Measurements from ENCODE around the gene SLC35A2.
"Not testable (repeated sequence)": the region's sequence is repeated elsewhere in the genome, so short reads cannot be mapped to it uniquely, and the experiment has no call there.

SLC35A2 gene

DNA sequence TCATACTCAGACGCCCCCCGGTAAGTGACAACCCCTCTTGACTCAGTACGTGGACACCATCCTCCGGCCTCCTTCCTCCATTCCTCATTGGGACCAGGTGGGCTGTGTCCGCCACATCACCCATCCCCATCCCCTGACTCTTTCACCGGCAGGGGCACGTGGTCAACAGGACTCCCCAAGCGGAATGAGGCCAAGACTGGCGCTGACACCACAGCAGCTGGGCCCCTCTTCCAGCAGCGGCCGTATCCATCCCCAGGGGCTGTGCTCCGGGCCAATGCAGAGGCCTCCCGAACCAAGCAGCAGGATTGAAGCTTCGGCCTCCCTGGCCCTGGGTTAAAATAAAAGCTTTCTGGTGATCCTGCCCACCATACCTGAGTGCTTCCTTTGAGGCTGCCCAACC, 8.7 kb downstream of the SLC35A2 start:
- DNase-seq (ENCODE audit: low spot score), result no peak

DNA sequence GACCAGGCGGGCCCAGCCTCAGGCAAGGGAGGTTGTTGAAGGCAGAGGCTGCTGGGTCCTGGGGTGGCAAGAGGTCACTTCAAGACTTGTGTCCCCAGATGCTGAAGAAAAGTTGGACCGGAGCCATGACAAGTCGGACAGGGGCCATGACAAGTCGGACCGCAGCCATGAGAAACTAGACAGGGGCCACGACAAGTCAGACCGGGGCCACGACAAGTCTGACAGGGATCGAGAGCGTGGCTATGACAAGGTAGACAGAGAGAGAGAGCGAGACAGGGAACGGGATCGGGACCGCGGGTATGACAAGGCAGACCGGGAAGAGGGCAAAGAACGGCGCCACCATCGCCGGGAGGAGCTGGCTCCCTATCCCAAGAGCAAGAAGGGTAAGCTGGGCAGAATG, 9.3 kb downstream of the SLC35A2 start:
- DNase-seq (ENCODE audit: low spot score), result no peak

DNA sequence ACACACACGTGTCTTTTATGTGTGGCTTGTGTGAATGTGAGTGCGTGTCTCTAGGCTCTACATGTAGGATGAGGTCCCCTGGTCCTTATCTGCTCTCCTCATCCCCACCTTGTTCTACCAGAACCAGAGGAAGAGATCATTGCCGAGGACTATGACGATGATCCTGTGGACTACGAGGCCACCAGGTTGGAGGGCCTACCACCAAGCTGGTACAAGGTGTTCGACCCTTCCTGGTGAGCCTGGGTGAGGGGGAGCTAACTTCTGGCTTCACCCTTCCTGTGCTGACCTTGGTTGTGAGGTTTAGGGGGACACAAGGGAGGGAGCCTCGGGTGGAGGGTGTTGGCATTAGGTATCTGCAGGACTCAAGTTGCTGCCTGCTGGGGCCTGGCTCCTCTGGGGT, 10.4 kb downstream of the SLC35A2 start:
- no peak for DNase-seq (ENCODE audit: low spot score)

DNA sequence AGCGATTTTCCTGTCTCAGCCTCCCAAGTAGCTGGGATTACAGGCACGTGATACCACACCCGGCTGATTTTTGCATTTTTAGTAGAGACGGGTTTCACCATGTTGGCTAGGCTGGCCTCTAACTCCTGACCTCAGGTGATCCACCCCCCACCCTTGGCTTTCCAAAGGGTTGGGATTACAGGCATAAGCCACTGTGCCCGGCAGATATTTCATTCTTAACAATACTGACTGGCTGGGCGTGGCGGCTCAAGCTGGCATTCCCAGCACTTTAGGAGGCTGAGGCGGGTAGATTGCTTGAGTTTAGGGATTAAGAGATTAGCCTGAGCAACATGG, 12.4 kb downstream of the SLC35A2 start:
- DNase-seq (ENCODE audit: low spot score), result no peak

DNA sequence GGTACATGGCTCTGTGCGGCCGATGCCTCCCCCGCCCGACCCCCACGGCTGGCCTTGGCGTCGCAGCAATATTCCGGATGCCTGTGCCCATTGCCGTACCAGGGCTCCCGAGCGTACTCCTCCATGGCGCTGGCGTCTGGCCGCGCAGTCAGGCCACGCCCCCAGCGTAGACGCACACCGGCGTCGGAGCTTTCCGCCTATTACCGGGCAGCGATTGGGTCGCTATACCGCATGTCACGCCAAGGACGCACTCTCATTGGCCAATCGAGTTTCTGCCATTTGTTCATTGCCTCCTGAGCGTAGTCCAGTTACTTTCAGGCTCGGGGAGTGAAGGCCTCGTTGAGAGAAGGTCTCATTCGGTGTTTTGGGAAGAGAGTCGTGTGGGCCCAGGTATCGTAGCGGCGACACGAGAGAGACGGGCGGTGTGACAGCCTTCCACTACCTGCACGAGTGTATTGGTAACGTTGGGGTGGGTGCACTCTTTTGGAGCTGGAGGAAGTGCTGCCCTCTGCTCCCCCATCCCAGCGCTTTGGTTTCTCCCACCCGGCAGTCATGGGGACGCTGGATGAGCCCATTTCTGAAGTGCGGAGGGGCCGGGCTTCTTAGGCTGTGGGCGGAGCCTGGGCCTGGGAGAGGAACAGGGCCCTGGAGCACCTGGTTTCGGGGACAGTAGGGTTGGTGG, 13.7 kb downstream of the SLC35A2 start, which contains the start of the genes PQBP1 and TIMM17B:
Gene PQBP1, plus strand, starts transcription at position 306 of the 682 bp plus-strand sequence. CDS start 580 bp downstream, outside the sequence.
Gene TIMM17B, minus strand, starts transcription at position 144 of the 682 bp plus-strand sequence. Its CDS starts 19 bp downstream, at position 125.
- peak; percentile 93 for DNase-seq (ENCODE audit: low spot score)

DNA sequence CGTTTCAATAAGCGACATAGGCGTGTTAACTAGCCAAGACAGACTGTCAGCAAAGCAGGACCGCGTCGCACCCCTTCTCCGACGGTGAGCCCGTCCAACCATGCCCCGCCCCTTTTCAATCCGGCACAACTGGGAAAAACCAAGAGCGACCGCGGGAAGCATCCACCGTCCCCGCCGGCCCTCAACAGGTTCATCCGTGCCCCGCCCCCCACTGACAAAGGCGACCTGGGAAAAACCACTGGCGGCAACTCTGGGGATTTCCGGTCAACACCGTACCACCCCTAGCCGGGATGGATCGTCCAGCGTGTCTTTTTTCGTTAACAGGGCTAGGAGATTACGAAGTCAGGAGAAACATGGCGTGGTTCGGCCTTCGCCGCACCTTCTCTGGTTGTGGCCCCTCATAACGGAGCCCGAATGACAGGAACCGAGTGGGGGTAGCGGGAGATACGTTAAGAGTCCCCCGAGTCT, 14.3 kb downstream of the SLC35A2 start:
- peak; percentile 81 for DNase-seq (ENCODE audit: low spot score)

DNA sequence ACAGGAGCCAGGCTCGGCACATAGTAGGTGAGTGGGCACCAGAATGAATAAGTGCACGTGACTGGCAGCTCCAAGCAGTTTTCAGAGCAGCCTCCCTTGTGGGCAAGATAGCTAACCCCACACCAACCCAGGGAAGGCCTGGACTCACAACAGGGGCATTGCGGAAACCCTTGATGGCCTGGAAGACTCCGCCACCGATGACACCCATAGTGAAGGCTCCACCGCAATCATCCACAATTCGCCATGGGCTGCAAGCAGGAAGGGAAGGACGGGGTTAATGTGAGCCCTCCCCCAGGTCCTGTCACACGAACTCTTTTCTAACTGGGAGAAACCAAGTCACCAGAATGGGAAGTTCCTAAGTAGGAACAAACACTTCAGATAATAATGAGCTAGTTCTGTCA, 14.8 kb downstream of the SLC35A2 start:
- no peak for DNase-seq (ENCODE audit: low spot score)

DNA sequence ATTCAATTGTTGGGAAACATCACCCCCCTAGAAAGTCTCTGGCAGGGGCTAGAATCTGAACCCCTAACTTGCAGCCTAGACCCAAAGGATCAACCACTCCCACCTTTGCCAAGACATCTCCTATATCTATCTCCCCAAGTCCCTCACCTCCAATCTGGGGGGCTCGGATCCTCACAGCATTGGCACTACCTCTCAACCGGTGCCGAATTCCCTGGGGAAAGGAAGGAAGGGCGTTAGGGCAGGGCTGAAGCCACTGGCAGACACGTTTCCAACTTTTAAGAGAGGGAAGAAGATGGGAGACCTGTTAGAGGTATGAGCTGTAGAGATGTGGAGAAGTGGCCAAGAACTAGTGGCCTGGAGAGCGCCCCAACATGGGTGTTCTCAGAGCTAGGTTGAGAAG, 16.6 kb downstream of the SLC35A2 start:
- DNase-seq (ENCODE audit: low spot score), result no peak

DNA sequence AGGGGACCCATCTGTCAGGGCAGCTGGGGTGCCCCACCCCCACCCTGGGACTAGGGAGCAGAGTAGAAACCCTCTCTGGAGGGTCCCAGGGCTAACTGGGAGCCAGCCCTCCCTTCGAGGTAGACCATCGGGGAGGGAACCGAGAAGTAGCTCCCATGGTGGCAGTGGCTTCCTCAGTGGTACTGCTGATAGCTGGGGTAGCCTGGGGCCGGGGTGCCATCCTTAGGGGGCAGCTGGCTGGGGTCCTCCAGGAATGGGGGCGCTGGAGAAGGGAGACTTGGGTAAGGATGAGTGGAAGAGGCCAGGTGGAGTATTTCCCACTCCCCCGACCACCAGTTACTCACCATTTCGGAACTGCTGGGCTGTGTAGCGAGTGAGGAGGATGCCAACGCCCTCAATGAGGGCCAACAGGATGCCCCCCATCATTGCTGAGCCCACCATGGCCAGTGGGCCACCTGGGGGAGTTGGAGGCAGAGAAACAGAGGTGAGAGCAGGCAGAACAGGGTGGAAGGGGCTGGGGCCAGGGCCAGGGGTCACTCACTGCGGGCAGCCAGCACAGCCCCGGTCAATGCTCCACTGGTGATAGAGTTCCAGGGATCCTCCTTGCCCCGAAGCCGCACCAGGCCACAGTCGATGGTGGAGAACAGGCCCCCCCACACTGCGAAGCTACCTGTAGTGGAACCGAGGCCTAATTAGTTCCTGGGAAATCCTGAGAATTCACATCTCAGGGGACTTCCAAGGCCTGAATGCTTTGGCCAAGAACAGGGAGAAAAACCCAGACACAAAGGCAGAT, 17.7 kb downstream of the SLC35A2 start:
- no peak for DNase-seq (ENCODE audit: low spot score)

DNA sequence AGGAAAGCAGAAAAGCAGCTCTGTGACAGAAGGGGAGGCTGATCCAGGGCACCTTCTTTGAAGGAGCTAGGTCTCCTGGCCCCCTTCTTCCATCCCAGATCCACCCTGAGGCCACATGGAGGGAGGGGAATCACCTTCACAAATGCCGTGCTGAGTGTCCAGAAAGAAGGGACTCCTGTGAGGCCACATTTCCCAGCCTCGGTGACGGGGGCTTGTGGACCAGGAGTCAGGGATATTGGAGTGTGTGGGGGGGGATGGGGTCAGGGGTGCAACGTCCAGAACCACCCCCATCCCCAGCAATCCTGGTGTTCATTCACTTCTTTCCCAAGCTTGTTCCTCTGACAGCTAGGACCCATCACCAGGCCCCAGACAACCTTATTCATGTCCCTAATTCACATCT, 18.6 kb downstream of the SLC35A2 start:
- DNase-seq (ENCODE audit: low spot score), result no peak

DNA sequence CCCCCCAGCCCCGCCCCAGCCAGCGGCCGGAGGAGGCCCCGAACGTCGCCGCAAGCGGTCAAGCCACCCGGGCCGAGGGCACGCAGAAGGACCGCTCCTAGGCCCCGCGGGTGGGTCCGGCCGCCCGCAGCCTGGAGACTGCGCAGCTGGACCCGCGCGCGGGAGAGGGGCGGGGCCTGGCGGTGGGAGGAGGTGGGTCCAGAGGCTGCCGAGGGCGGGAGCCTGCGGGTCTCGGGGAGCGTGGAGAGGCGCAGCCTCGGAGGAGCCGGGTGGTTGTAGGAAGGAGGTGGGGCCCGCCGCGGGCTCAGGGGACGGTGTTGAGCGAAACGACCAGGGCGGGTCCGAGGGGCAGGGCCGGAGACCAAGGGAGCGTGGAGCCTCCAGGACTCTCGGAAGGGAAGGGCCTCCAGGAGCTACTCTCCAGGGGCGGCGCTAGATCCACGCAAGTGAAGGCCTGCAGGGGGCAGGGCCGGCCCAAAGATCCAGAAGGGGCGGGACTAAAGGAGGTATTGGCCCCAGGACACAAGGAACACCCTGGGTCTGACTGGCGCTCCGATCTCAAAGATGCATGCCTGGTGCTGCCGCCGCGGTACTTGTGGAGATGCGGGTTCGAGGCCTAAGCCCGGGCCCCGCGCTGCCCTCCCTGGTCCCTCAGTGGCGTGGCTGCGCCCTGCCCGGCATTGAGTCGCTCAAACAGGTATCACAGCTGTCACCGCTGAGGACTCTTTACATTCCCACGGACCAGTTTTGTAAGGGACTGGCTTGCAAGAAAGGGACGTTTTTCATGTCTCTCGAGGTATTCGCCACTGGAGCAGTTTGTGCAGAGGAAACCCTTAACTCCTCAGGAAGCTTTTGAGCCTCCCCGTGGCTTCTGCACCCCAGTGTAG, 19.8 kb downstream of the SLC35A2 start:
- DNase-seq (ENCODE audit: low spot score), result peak; percentile 85

DNA sequence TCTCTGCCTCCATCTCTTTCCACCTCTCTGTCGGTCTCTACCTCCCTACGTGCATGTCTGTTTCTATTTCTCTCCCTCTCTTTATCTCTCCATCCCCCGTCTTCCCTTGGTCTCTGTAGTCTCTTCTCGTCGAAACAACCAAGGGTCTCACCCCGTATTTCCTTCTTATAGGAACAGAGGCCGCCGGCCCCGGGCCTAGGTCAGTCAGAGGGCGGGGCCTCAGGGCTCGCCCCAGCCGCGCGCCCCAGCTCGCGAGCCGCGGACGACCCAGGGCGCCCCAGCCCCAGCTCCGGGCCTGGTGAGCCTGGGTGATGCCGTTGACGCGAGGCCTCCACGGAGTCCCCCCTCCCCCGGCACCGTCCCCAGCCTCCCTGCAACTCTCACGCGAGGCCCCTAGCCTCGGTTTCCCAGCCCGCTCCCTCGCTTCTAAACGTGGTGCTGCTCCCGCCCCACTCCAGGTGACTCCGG, 20.5 kb downstream of the SLC35A2 start:
- DNase-seq (ENCODE audit: low spot score), result no peak

DNA sequence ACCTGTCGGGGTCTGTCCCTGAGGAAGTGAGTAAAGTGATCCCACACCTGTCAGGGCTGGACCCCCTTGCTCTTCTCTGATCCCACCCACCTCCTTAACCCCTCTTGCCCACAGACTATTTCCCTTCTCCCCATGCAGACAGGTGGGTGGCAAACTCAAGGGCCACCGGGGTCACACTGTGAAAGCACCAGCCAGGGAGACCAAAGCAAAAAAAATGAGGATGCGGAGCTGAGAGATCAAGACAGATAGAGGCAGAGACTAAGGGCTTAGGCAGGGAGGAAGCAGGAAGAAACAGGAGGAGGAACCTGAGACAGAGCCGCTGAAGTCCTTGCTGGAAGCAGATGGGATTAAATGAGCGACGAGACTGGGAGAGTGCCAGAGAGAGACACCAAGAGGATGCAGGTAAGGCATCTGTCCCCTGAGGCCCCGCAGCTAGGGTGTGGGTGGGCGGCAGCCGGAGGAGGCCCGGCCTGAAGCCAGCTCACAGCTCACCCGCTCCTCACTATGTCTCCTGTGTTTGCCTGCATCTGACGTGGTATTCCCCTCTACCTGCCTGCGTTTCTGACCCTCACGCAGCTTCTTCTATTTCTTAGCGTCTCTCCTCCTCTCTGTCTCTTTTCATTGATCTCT, 21.0 kb downstream of the SLC35A2 start:
- DNase-seq (ENCODE audit: low spot score), result no peak

DNA sequence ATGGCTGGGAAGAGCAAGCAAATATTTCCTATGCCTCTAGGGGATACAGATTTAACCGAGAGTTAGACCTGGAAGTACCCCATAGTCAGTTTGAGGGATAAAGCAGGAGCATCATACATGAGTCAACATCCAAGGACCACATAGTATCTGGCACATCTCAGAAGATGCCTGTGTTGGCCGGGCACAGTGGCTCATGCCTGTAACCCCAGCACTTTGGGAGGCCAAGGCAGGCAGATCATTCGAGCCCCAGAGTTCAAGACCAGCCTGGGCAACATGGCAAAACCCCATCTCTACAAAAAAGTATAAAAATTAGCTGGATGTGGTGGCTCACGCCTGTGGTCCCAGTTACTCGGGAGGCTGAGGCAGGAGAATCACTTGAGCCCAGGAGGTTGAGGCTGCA, 24.9 kb downstream of the SLC35A2 start:
- DNase-seq (ENCODE audit: low spot score), result not testable (repeated sequence)

DNA sequence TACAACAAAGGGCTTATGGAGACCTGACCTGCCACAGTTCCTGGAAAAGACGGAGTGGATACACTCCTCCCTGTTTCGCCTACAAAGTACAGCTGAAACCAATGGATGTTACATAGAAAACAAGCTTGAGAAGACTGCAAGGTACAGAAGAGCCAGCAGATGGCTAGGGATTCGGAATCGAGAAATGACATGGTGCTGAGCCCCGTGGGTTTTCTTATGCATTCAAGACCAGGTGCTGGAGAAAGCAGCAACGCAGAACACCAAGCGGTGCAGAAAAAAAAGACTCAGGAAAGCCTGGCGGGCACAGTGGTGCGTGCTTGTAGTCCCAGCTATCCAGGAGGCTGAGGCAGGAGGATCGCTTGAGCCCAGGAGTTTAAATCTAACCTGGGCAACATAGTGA, 27.7 kb downstream of the SLC35A2 start:
- DNase-seq (ENCODE audit: low spot score), result no peak

DNA sequence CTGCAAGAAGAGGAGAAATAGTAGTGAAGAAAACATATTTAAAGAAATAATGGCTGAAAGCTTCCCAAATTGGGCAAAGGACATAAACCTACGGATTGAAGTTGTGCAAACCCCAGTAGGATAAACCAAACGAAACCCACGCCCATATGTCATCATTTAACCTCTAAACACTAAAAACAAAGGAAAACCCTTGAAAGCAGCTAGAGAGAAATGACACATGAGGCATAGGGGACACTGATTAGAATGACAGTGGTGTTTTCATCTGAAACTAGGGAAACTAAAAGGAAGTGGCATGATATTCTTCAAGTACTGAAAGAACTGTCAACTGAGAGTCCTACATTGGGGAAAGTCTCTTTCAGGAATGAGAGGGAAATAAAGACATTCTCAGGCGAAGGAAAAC, 34.5 kb downstream of the SLC35A2 start:
- DNase-seq (ENCODE audit: low spot score), result not testable (repeated sequence)

DNA sequence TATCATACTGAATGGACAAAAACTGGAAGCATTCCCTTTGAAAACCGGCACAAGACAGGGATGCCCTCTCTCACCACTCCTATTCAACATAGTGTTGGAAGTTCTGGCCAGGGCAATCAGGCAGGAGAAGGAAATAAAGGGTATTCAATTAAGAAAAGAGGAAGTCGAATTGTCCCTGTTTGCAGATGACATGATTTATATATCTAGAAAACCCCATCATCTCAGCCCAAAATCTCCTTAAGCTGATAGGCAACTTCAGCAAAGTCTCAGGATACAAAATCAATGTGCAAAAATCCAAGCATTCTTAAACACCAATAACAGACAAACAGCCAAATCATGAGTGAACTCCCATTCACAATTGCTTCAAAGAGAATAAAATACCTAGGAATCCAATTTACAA, 39.4 kb downstream of the SLC35A2 start:
- not testable (repeated sequence) for DNase-seq (ENCODE audit: low spot score)

DNA sequence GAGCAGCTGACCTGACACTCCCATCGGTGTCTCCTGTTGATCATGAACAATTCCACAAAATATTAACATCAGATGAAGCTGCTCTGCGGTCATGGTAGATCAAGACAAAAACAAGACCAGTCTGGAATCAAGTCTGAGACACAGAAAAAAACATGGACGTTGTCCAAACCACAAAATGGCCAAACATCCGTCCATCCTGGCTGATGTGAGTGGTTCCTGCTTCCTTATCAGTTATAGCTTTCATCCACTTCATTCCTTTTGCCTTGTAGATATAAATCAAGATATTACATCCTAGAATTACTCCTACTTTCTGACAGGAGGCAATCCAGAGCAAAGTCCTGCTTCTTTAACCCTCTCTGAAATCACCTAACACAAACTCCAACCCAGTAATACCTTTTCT, 47.2 kb downstream of the SLC35A2 start:
- no peak for DNase-seq (ENCODE audit: low spot score)

DNA sequence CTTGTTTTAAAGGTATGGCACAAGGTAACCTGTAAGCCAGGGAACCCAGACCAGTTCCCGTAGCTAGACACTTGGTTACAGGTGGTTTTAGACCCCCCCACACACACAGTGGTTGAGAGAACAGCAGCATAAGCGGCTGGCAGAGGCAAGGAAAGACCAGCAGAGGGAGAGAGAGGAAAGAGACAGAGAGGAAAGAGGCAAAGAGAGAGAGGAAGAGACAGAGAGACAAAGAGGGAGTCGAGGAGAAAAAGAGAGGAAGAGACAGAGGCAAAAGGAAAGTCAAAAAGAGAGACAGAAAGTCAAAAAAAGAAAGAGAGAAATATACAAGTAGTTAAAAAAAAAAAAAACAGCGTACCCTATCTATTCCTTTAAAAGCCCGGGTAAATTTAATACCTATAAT, 56.5 kb downstream of the SLC35A2 start:
- no peak for DNase-seq (ENCODE audit: low spot score)

DNA sequence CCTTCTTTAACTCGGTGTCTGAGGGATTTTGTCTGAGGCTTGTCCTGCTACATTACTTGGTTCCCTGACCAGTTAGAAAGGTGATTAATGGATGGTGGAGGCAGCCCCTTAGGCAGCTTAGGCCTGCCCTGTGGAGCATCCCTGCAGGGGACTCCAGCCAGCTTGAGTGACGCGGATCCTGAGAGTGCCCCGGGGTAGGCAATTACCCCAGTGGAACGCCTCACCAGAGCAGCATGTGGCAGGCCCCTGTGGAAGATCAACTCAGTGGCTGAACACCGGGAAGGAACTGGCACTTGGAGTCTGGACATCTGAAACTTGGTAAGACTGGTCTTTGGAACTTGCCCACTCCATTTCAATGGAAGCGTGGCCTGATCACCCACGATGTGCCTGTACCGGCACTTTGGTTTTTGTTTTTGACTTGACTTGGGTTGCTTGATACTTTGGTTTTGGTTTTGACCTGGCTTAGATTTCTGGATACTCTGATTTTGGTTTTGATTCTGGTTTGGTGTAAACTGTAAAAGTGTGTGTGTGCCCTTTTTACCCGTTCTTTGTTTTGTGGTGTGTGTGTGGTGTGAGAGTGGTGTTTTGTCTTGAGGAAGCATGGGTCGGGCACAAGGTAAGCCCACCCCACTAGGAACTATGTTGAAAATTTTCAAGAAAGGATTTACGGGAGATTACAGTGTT, 57.2 kb downstream of the SLC35A2 start:
- DNase-seq (ENCODE audit: low spot score), result not testable (repeated sequence)

DNA sequence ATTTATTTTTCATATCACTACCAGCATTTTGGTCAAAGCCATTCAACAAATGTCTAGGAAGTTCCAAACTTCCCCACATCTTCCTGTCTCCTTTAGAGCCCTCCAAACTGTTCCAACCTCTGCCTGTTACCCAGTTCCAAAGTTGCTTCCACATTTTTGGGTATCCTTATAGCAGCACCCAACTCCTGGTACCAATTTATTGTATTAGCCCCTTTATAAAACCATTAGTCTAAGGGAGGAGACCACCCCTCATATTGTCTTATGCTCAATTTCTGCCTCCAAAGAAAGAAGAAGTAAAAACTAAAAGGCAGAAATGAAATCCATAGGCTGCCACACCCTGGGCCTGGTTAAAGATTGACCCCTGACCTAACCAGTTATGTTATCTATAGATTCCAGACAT, 58.0 kb downstream of the SLC35A2 start:
- DNase-seq (ENCODE audit: low spot score), result not testable (repeated sequence)

Data from hematopoietic multipotent progenitor cell treated with erythropoietin and hydrocortisone succinate and interleukin-3 and kit ligand, for 15 days (in vitro differentiated cells).